Activated naive CD8-positive, alpha-beta T cell treated with anti-CD3 and anti-CD28 coated beads, Interleukin-2, amount 50 U/mL, for 24 hours (primary cell): Measurements from ENCODE around the gene TFPI2.

ENCODE experiments used
- ATAC-seq: fragments of 150-1000 bp; cut with Tn5 transposase; one replicate; pipeline ENCODE4 v1.10.0; 2021
- DNase-seq: peaks from one replicate; pipeline ENCODE4 v3.0.0; 2021
- H3K27ac Mint-ChIP-seq: one replicate; pipeline ENCODE4 v1.8.0; 2021; ENCODE audit warnings: mild to moderate bottlenecking, mixed read lengths
- H3K27me3 Mint-ChIP-seq: one replicate; pipeline ENCODE4 v1.8.0; 2021; ENCODE audit warnings: mixed read lengths
- H3K36me3 Mint-ChIP-seq: one replicate; pipeline ENCODE4 v1.8.0; 2021; ENCODE audit warnings: low read depth, mixed read lengths
- H3K4me1 Mint-ChIP-seq: one replicate; pipeline ENCODE4 v1.8.0; 2021; ENCODE audit warnings: mixed read lengths
- H3K4me3 Mint-ChIP-seq: one replicate; pipeline ENCODE4 v1.8.0; 2021; ENCODE audit warnings: mild to moderate bottlenecking, moderate library complexity, mixed read lengths
- H3K9me3 Mint-ChIP-seq: one replicate; pipeline ENCODE4 v1.8.0; 2021; ENCODE audit warnings: mixed read lengths

TFPI2 gene

DNA sequence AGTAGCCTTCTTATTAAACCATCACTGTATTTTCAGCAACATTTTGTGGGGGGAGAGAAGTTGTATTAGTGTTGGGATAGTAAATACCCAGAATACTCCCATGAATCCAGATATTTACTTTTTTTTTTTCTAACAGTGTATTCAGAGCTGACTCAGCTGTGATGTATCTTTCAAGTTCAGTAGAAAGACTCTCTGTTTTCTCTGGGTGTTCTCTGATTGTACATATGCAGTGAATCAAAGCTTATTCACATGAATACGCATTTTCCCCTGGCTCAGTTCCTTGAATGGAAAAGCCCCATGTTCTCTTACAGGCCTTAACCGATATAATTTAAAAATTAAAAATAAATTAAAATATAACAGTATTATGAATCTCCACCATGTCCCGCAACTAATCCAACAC, 1.3 kb downstream of the TFPI2 start:
- H3K4me3 Mint-ChIP-seq: no peak overlapping the region
- H3K36me3 Mint-ChIP-seq: no peaks in the 10 kb centered on the region
- H3K4me1 Mint-ChIP-seq: peaks cover 14% of the 10 kb centered on the region
- no peaks in the 10 kb centered on the region for H3K9me3 Mint-ChIP-seq
- no peak overlapping the region for H3K27ac Mint-ChIP-seq
- DNase-seq (no peak), ATAC-seq (no peak)
- H3K27me3 Mint-ChIP-seq: peaks cover 54% of the 10 kb centered on the region

DNA sequence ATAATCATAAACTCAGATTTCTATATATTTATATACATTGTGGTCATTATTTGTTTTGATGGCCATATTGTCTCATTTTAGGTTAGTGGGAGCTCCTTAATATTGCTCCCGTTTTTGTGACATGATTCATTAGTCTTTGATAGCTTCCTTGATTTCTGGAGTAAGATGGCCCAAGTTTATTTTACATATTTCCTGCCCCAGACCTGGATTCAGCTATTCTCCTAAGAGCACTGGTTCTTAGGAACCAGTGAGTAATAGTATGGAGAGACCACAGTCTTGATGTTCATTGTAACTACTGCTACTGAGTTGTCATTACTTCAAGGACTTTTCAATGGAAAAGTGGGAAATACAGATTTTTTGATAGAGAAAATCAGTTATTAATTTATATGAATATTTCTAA, 6.0 kb downstream of the TFPI2 start:
- Mint-ChIP-seq H3K9me3 (peaks cover 4% of the 10 kb centered on the region), H3K27me3 (peaks cover 23% of the 10 kb centered on the region), H3K4me1 (peaks cover under 1% of the 10 kb centered on the region), H3K27ac (no peak overlapping the region), H3K4me3 (no peak overlapping the region), H3K36me3 (no peaks in the 10 kb centered on the region)
- DNase-seq (no peak), ATAC-seq (no peak)

DNA sequence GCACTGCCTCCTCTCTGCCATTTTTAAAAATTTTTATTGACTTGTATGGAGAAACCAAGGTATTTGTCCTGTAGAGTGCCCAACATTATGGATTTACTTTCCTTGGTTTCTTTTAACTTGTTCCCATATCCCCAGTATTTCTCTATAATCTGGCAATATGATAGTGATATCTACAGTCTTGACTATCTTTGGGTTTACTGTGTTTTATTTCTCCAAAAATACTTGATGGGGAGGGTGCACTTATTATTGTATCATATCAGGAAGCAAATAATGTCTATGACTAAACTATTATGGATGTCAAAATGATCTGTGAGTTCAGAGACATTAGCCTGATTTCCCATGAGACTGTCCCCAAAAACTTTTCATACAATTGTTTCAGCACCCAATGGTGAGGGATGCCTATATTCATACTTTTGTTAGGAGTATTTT, 6.6 kb downstream of the TFPI2 start:
- Mint-ChIP-seq H3K36me3 (no peaks in the 10 kb centered on the region), H3K27ac (no peak overlapping the region), H3K9me3 (peaks cover 7% of the 10 kb centered on the region), H3K4me3 (no peak overlapping the region), H3K27me3 (peaks cover 18% of the 10 kb centered on the region), H3K4me1 (no peaks in the 10 kb centered on the region)
- DNase-seq (no peak), ATAC-seq (no peak)

DNA sequence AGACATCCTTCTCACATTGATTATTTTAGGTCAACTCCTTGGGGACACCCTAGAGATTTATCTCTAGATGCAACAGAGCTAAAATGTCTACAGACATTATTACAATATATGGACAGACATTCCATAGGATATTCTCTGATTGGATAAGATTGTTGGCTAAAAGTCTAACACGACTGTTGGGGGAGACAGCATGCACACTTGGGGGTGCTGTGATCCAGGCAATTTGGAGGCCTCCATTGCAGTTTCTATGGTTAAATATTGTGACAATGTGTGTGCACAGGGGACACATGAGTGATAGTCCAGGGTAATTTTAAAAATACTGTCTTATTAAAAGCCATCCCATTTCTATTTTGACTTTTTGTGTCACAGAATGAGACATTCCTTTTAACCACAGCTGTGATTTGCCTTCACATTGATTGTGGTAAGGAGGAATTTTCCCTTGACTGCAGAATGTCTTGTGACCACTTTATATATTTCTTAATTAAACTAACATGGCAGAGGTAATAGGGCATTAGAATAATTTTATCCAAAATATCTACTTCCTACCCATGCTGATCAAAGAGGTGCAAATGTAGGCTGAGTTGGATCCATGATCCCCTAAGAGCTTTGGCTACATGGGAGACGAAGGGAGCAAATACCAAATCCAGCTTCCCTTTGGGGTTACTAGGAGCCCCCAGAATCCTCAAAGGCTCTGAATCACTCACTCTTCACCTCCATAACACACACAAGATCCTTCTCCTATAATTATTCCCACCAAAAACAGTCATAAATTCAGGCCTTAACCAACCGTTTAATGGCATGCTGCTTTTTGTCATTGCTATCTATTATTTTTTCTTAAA, 7.3 kb downstream of the TFPI2 start:
- H3K4me3 Mint-ChIP-seq: no peak overlapping the region
- DNase-seq: no peak
- H3K9me3 Mint-ChIP-seq: peaks cover 7% of the 10 kb centered on the region
- no peak for ATAC-seq
- no peaks in the 10 kb centered on the region for H3K4me1 Mint-ChIP-seq
- peaks cover 13% of the 10 kb centered on the region for H3K27me3 Mint-ChIP-seq
- no peak overlapping the region for H3K27ac Mint-ChIP-seq
- H3K36me3 Mint-ChIP-seq: no peaks in the 10 kb centered on the region

DNA sequence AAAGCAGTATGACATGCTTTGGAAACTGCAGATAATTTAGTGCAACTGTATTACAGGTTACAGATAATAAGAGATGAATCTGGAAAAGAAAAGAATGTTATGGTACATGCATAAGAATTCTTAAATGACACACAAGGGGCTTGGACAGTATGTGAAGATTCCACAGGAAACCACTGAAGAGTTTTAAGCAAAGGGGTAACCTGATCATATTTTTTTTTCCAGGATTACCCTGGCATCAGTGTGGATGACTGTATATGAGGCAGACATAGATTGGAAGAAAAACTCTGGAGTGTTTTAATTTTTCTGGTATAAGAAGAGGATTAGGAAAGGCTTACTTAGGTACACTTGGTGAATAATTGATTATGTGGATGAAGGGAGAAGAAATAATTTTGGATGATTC, 8.1 kb downstream of the TFPI2 start:
- Mint-ChIP-seq H3K27ac (no peak overlapping the region), H3K27me3 (peaks cover 5% of the 10 kb centered on the region), H3K4me1 (no peaks in the 10 kb centered on the region), H3K4me3 (no peak overlapping the region), H3K36me3 (no peaks in the 10 kb centered on the region), H3K9me3 (peaks cover 7% of the 10 kb centered on the region)
- ATAC-seq (no peak), DNase-seq (no peak)

DNA sequence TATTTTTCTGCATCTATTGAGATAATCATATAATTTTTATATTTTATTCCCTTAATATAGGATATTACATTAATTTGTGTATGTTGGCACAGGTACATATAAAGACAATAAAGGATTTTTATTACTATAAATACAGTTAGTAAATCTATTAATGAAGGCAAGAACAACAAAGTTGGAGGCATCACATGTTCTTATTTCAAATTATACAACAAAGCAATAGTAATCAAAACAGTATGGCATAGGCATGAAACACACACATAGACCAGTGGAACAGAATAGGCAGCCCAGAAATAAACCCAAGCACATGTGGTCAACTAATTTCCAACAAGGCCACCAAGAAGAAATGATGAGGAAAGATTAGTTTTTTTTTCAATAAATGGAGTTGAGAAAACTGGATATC, 11.2 kb downstream of the TFPI2 start:
- H3K4me3 Mint-ChIP-seq: no peak overlapping the region
- peaks cover 7% of the 10 kb centered on the region for H3K9me3 Mint-ChIP-seq
- no peak overlapping the region for H3K27ac Mint-ChIP-seq
- H3K4me1 Mint-ChIP-seq: no peaks in the 10 kb centered on the region
- DNase-seq (no peak), ATAC-seq (no peak)
- H3K27me3 Mint-ChIP-seq: no peaks in the 10 kb centered on the region
- no peaks in the 10 kb centered on the region for H3K36me3 Mint-ChIP-seq

DNA sequence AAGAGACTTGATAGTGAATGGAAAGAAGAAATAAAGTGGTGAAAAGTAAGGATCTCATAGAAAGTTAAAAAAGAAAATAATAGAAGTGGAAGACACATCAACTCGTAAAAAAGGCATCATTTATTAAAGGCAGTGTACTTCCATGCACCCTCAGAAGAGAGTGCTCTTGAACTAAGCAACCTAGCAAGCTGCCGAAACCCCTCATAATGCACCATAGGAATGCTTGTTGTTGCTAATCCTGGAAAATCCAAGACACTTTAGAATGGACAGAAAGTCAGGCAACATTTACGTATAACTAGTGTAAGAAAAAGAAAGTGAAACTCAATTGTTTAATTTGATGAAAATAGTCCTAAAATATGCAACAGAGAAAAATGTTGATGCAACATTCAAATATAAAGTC, 12.8 kb downstream of the TFPI2 start:
- H3K27ac Mint-ChIP-seq: no peak overlapping the region
- peaks cover 9% of the 10 kb centered on the region for H3K9me3 Mint-ChIP-seq
- DNase-seq (no peak), ATAC-seq (no peak)
- no peaks in the 10 kb centered on the region for H3K36me3 Mint-ChIP-seq
- H3K27me3 Mint-ChIP-seq: no peaks in the 10 kb centered on the region
- no peak overlapping the region for H3K4me3 Mint-ChIP-seq
- no peaks in the 10 kb centered on the region for H3K4me1 Mint-ChIP-seq

DNA sequence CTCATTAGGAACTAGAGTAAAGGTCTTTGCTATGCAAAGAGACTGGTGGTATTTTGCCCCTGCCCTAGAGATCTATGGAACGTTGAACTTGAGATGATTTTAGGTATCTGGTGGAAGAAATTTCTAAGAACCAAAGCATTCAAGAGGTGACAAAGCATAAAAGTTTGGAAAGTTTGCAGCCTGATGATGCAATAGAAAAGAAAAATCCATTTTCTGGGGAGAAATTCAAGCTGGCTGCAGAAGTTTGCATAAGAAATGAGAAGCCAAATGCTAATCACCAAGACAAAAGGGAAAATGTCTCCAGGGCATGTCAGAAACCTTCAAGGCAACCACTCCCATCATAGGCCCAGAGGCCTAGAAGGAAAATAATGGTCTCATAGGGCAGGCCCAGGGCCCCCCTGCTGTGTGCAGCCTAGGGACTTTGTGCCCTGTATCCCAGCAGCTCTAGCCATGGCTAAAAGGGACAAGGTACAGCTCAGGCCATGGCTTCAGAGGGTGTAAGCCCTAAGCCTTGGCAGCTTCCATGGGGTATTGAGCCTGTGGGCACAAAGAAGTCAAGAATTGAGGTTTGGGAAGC, 16.5 kb downstream of the TFPI2 start:
- Mint-ChIP-seq H3K9me3 (peaks cover 4% of the 10 kb centered on the region), H3K4me1 (no peaks in the 10 kb centered on the region), H3K4me3 (no peak overlapping the region), H3K36me3 (no peaks in the 10 kb centered on the region), H3K27ac (no peak overlapping the region), H3K27me3 (peaks cover 2% of the 10 kb centered on the region)
- ATAC-seq (no peak), DNase-seq (no peak)

DNA sequence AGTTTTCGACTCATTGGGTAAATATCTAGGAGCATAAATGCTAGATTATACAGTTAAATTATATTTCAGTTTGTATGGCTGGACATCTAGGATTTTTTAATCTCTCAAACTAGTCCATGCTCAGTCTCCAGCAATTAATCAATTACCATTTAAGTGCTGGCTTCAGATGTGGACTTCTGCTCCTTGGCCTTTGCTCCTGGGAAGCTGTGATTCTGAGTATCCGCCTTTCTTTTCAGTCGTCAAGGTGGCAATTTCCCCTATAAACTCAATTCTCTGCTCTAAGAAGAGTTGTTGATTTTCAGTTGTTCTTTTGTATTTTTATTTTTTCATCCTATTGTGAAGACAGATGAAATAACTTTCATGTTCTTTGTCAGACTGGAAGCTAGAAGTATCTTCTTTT, 23.7 kb downstream of the TFPI2 start:
- Mint-ChIP-seq H3K27me3 (peaks cover 2% of the 10 kb centered on the region), H3K4me1 (no peaks in the 10 kb centered on the region), H3K4me3 (no peak overlapping the region), H3K27ac (no peak overlapping the region), H3K9me3 (no peaks in the 10 kb centered on the region), H3K36me3 (no peaks in the 10 kb centered on the region)
- ATAC-seq (no peak), DNase-seq (no peak)

DNA sequence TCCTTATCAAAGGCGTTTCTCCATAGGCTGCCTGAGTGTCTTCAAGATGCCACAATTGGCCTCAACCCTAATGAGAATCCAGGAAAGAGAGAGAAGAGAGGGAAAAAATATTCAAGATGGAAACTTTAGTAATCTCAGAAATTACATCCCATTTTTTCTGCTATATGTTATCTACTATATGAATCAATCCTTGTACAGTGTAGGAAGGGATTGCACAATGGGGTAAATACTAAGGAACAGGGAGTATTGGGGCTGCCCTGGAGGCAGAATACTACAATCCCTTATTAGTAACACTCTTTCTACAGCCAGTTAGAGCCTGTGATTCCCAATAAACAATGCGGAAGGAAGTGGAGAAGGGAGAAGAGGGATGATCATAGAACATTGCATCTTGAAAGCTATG, 27.9 kb downstream of the TFPI2 start:
- DNase-seq (no peak), ATAC-seq (no peak)
- H3K9me3 Mint-ChIP-seq: no peaks in the 10 kb centered on the region
- no peak overlapping the region for H3K27ac Mint-ChIP-seq
- no peaks in the 10 kb centered on the region for H3K4me1 Mint-ChIP-seq
- H3K4me3 Mint-ChIP-seq: no peak overlapping the region
- H3K36me3 Mint-ChIP-seq: no peaks in the 10 kb centered on the region
- H3K27me3 Mint-ChIP-seq: no peaks in the 10 kb centered on the region

DNA sequence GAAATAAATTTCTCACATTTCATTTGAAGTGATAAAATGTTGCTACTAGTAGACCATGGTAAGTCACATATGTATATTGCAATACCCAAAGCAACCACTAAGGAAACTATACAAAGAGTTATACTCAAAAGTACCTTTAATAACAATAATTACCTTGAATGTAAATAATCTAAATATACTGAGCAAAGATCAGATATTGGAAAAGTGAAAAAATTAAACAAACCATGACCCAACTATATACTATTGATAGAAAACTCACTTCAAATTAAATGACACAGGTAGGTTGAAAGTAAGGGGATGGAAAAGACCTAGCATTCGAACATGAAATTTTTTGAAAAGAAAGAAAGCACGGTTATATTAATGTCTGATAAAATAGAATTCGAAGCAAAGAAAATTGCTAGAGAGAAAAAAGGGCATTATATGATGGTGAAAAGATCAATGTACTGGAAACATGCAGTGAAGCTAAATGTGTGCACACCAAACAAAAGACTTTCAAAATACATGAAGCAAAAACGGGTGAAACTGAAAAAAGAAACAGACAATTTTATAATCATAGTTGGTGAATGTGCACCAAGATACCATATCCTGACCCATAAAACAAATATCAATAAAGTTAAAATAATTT, 29.1 kb downstream of the TFPI2 start:
- no peak for ATAC-seq
- no peaks in the 10 kb centered on the region for H3K36me3 Mint-ChIP-seq
- DNase-seq: no peak
- H3K9me3 Mint-ChIP-seq: no peaks in the 10 kb centered on the region
- no peaks in the 10 kb centered on the region for H3K27me3 Mint-ChIP-seq
- H3K4me1 Mint-ChIP-seq: no peaks in the 10 kb centered on the region
- no peak overlapping the region for H3K4me3 Mint-ChIP-seq
- no peak overlapping the region for H3K27ac Mint-ChIP-seq

DNA sequence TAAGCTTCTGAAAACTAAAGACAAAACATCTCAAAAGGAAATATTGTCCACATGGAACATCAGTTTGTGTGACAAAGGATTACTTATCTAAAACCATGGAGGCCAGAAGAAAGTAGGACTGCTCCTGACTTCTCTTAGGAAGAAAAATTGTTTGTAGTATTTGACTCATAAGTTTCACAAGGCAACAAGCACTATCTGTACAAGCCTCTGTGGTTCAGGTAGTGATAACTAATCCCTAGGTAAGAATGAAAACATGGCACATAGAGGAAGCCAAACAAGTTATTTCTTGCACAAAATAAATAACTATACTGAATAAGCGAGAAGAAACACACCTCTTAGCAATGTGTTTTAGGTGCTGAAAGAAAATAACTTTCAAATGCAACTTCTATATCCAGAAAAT, 30.3 kb downstream of the TFPI2 start:
- ATAC-seq: no peak

DNA sequence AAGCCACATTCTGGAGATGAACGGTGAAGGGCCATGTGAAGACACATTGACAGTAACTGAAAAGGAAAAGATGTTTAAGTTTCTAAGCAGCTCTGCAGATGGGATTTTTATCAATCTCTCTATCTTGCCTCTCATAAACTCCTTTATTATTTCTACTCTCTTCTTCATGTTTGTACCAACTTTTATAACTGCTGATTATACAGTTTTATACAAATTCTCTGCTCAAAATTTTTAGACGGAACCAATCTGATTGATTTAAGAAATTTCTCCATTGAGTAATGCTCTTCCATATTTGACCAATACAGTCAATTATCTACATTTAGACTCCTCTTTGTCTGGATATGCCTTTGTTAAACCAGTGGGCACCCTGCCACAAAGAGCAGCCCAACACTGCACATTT, 31.7 kb downstream of the TFPI2 start:
- Mint-ChIP-seq H3K4me1 (no peaks in the 10 kb centered on the region), H3K4me3 (no peak overlapping the region), H3K9me3 (no peaks in the 10 kb centered on the region), H3K27ac (no peak overlapping the region), H3K27me3 (no peaks in the 10 kb centered on the region), H3K36me3 (no peaks in the 10 kb centered on the region)
- ATAC-seq (no peak), DNase-seq (no peak)

More for the DNA sequence above, 30.3 kb downstream of the TFPI2 start:
- no peaks in the 10 kb centered on the region for H3K4me1 Mint-ChIP-seq
- H3K4me3 Mint-ChIP-seq: no peak overlapping the region
- no peaks in the 10 kb centered on the region for H3K27me3 Mint-ChIP-seq
- no peaks in the 10 kb centered on the region for H3K9me3 Mint-ChIP-seq
- H3K36me3 Mint-ChIP-seq: no peaks in the 10 kb centered on the region
- H3K27ac Mint-ChIP-seq: no peak overlapping the region
- DNase-seq: no peak

DNA sequence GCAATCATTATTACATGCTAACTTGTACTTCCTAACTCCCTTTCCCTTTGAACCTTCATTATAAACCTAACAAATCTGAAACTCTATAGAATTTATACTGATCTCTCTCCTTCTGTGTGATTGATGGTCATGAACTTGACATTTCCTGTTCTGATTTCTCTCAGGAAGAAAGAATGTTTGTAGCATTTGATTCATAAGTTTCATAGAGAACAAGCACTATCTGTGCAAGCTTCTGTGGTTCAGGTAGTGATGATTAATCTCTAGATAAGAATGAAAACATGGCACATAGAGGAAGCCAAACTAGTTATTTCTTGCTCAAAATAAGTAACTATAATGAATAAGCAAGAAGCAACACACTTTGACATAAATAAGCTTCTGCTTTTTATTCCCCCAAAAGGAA, 34.2 kb downstream of the TFPI2 start:
- H3K27me3 Mint-ChIP-seq: no peaks in the 10 kb centered on the region
- no peaks in the 10 kb centered on the region for H3K4me1 Mint-ChIP-seq
- H3K27ac Mint-ChIP-seq: no peak overlapping the region
- H3K36me3 Mint-ChIP-seq: no peaks in the 10 kb centered on the region
- no peak overlapping the region for H3K4me3 Mint-ChIP-seq
- no peak for DNase-seq
- H3K9me3 Mint-ChIP-seq: no peaks in the 10 kb centered on the region
- ATAC-seq: no peak

DNA sequence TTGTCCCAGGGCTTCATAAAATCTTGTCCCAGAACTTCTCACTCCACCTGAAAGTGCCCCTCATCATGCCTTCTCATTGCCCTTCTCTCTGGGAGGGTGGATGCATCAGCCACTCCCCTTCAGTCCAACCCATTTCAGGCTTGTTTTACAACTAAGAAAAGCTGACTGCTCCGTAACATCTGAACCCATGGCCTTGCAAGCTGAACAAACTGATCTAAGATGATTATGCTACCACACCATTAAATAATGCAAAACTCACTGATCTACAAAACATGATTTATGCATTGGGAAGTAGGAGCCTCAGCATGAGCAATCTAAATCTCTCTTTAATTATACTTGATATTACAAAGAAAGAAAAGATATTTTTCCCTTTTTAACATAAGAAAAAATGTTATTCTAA, 34.8 kb downstream of the TFPI2 start:
- Mint-ChIP-seq H3K36me3 (no peaks in the 10 kb centered on the region), H3K27me3 (no peaks in the 10 kb centered on the region), H3K9me3 (no peaks in the 10 kb centered on the region), H3K4me1 (no peaks in the 10 kb centered on the region), H3K27ac (no peak overlapping the region), H3K4me3 (no peak overlapping the region)
- no peak for DNase-seq
- ATAC-seq: no peak
